Neural progenitor cell (in vitro differentiated cells): ENCODE results near the gene INHBB. TPM values are rescaled to one million over a fixed set of nuclear protein-coding genes. Genes with fewer than 3 reads are reported as not detected.
"Not testable (repeated sequence)": the region's sequence is repeated elsewhere in the genome, so short reads cannot be mapped to it uniquely, and the experiment has no call there.

ENCODE experiments used
- DNase-seq: peaks from one replicate; pipeline ENCODE4 v3.0.0-alpha.2; 2016; ENCODE audit warnings: low spot score
- H2AFZ ChIP-seq: fragments of 200-600 bp; sonication (generic); replicated peaks from 2 replicates; pipeline ENCODE4 v1.6.1; 2016; ENCODE audit warnings: antibody characterized with exemption
- H3F3A ChIP-seq: fragments of 200-600 bp; sonication (generic); 2 replicates; pipeline ENCODE4 v1.6.1; 2016; ENCODE audit warnings: antibody characterized with exemption, low read depth
- H3K27ac ChIP-seq: fragments of 200-600 bp; sonication (generic); 2 replicates; pipeline ENCODE4 v1.5.1; 2016; ENCODE audit warnings: mild to moderate bottlenecking
- H3K27me3 ChIP-seq: fragments of 200-600 bp; sonication (generic); 2 replicates; pipeline ENCODE4 v1.6.1; 2016; ENCODE audit warnings: mild to moderate bottlenecking, moderate library complexity
- H3K36me3 ChIP-seq: fragments of 200-600 bp; sonication (generic); 2 replicates; pipeline ENCODE4 v1.5.1; 2016
- H3K4me1 ChIP-seq: fragments of 200-600 bp; sonication (generic); 2 replicates; pipeline ENCODE4 v1.6.1; 2016; ENCODE audit warnings: mixed run types
- H3K4me2 ChIP-seq: fragments of 200-600 bp; sonication (generic); 2 replicates; pipeline ENCODE4 v1.6.1; 2016
- H3K4me3 ChIP-seq: fragments of 200-600 bp; sonication (generic); 2 replicates; pipeline ENCODE4 v1.5.1; 2016
- H3K79me2 ChIP-seq: fragments of 200-600 bp; sonication (generic); 2 replicates; pipeline ENCODE4 v1.6.1; 2016; ENCODE audit warnings: low read depth
- H3K9ac ChIP-seq: fragments of 200-600 bp; sonication (generic); 2 replicates; pipeline ENCODE4 v1.6.1; 2016
- H3K9me3 ChIP-seq: fragments of 200-600 bp; sonication (generic); 2 replicates; pipeline ENCODE4 v1.5.1; 2016; ENCODE audit warnings: low read depth
- H4K20me1 ChIP-seq: fragments of 200-600 bp; sonication (generic); 2 replicates; pipeline ENCODE4 v1.6.1; 2016; ENCODE audit warnings: low read depth
- H3K27ac Mint-ChIP-seq: 3 replicates; pipeline ENCODE4 v1.8.0; 2021; ENCODE audit warnings: mixed read lengths
- H3K27me3 Mint-ChIP-seq: 2 replicates; pipeline ENCODE4 v1.8.0; 2022; ENCODE audit warnings: low read depth, mild to moderate bottlenecking, inconsistent platforms, moderate library complexity, mixed read lengths; ENCODE audit not compliant: insufficient read depth
- H3K36me3 Mint-ChIP-seq: 3 replicates; pipeline ENCODE4 v1.8.0; 2021; ENCODE audit warnings: mixed read lengths
- H3K4me1 Mint-ChIP-seq: 3 replicates; pipeline ENCODE4 v1.8.0; 2021; ENCODE audit warnings: mixed read lengths
- H3K4me3 Mint-ChIP-seq: 3 replicates; pipeline ENCODE4 v1.8.0; 2021; ENCODE audit warnings: mild to moderate bottlenecking, moderate library complexity, mixed read lengths
- H3K9me3 Mint-ChIP-seq: 3 replicates; pipeline ENCODE4 v1.8.0; 2020; ENCODE audit warnings: mixed read lengths
- EZH2 ChIP-seq: fragments of 200-600 bp; sonication (generic); IDR thresholded peaks from 2 replicates; pipeline ENCODE4 v1.6.1; 2017; ENCODE audit warnings: antibody characterized with exemption, mild to moderate bottlenecking, moderate library complexity
- EZH2phosphoT487 ChIP-seq: fragments of 200-600 bp; sonication (generic); IDR thresholded peaks from 2 replicates; pipeline ENCODE4 v1.6.1; 2017; ENCODE audit warnings: antibody characterized with exemption
- total RNA-seq: library from RNA; depleted of rRNA; stranded (reverse); fragments of >200 nt; gene quantifications from 2 replicates; pipeline ENCODE4 v1.2.3, GENCODE V29; 2015; ENCODE audit warnings: low replicate concordance
- TF ChIP-seq, protein P1 (sequence below): fragments of 200-600 bp; sonication (generic); IDR thresholded peaks from 2 replicates; pipeline ENCODE4 v1.5.1; 2017; ENCODE audit warnings: antibody characterized with exemption, mild to moderate bottlenecking

The INHBB gene
- total RNA-seq, 1 donor from 2014 or later, result not detected

DNA sequence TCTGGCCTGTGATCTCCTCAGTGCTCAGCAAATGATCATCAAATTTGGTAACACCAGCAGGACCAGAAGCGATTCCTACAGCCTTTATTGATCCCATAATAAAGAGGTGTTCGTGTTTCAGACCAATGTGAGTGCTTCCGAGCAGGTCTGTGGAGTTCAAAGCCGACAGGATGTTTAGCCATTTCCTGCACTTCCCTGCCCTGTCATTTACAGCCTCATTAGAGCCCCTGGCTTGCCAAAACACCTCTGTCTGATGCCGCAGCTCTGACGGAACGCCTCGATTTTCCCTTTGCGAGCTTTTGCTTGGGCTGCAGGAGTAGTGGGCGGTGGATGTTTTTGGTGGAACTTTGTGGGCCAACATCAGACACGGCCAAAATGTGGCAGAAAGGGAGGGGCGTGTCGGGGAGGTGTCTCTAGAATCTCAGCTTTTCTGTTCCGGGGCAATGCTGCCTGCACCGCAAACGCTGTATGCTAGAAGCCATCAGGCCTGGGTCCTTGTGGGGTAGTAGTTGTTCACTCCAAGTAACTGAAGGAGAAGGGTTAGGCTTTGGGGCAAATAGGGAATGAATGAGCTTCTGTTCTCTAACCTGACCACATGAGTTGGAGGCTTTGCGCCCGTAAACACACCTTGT lies 26.1 kb upstream of the INHBB start:
- H3K27ac Mint-ChIP-seq, result no peak overlapping the region
- no peak overlapping the region for H2AFZ ChIP-seq
- peaks cover 17% of the 10 kb centered on the region for H3K27me3 Mint-ChIP-seq

DNA sequence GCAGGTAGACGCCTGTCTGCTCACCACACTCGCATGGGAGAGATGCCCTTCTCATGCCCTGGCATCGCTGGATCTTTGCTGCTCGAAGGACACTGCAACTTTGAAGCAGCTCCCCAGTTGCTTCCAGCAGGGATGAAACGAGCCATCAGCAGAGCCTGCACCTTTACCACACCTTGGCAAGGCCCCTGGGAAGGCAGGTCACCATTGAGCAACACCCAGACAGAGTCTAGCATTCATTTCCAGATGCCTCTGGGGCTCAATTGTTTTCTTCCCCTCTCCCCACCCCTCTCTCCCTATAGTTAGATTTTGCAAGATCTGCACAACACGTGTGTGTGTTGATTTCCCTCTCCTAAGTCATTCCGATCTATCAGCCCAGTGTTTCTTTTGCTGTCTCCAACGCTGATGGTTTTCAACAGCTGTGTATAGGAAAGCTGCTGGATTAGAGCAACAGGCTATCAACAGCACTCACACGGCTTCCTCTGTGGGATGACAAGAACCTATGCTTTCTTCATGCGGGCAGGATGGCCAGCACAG lies 25.6 kb upstream of the INHBB start:
- H3K27me3 Mint-ChIP-seq, result peaks cover 17% of the 10 kb centered on the region
- H3K27me3 ChIP-seq, result peaks cover 7% of the 10 kb centered on the region
- H4K20me1 ChIP-seq, result no peaks in the 10 kb centered on the region
- H3K9me3 ChIP-seq, result no peaks in the 10 kb centered on the region
- no peak overlapping the region for H2AFZ ChIP-seq
- no peaks in the 10 kb centered on the region for H3K36me3 Mint-ChIP-seq
- no peak overlapping the region for H3K9ac ChIP-seq
- no peak overlapping the region for H3K4me2 ChIP-seq
- no peaks in the 10 kb centered on the region for H3K9me3 Mint-ChIP-seq
- H3K36me3 ChIP-seq, result no peaks in the 10 kb centered on the region
- no peak overlapping the region for H3K27ac Mint-ChIP-seq
- H3K79me2 ChIP-seq, result no peaks in the 10 kb centered on the region
- DNase-seq, result no peak
- no peak overlapping the region for H3K4me3 Mint-ChIP-seq
- no peaks in the 10 kb centered on the region for H3K4me1 ChIP-seq
- peaks cover 2% of the 10 kb centered on the region for H3K4me1 Mint-ChIP-seq
- no peak overlapping the region for H3K4me3 ChIP-seq
- no peak overlapping the region for H3K27ac ChIP-seq
- H3F3A ChIP-seq, result no peaks in the 10 kb centered on the region
- TF ChIP-seq EZH2phosphoT487 (no peak), EZH2 (no peak)
- TF ChIP-seq, protein P1, sequence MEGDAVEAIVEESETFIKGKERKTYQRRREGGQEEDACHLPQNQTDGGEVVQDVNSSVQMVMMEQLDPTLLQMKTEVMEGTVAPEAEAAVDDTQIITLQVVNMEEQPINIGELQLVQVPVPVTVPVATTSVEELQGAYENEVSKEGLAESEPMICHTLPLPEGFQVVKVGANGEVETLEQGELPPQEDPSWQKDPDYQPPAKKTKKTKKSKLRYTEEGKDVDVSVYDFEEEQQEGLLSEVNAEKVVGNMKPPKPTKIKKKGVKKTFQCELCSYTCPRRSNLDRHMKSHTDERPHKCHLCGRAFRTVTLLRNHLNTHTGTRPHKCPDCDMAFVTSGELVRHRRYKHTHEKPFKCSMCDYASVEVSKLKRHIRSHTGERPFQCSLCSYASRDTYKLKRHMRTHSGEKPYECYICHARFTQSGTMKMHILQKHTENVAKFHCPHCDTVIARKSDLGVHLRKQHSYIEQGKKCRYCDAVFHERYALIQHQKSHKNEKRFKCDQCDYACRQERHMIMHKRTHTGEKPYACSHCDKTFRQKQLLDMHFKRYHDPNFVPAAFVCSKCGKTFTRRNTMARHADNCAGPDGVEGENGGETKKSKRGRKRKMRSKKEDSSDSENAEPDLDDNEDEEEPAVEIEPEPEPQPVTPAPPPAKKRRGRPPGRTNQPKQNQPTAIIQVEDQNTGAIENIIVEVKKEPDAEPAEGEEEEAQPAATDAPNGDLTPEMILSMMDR, result no peak

More for the DNA sequence above, 26.1 kb upstream of the INHBB start:
- TF ChIP-seq EZH2, result no peak
- TF ChIP-seq EZH2phosphoT487, result no peak
- TF ChIP-seq, protein P1, result no peak
- Mint-ChIP-seq H3K9me3 (no peaks in the 10 kb centered on the region), H3K4me3 (no peak overlapping the region), H3K36me3 (no peaks in the 10 kb centered on the region), H3K4me1 (peaks cover 7% of the 10 kb centered on the region)
- Histone ChIP-seq H3K27me3 (peaks cover 12% of the 10 kb centered on the region), H3K36me3 (no peaks in the 10 kb centered on the region), H3K27ac (no peak overlapping the region), H3K4me3 (no peak overlapping the region), H3K79me2 (no peaks in the 10 kb centered on the region), H3K4me1 (no peaks in the 10 kb centered on the region), H3K9ac (no peak overlapping the region), H3K4me2 (no peak overlapping the region), H3K9me3 (no peaks in the 10 kb centered on the region), H4K20me1 (no peaks in the 10 kb centered on the region), H3F3A (no peaks in the 10 kb centered on the region)
- DNase-seq, result no peak

DNA sequence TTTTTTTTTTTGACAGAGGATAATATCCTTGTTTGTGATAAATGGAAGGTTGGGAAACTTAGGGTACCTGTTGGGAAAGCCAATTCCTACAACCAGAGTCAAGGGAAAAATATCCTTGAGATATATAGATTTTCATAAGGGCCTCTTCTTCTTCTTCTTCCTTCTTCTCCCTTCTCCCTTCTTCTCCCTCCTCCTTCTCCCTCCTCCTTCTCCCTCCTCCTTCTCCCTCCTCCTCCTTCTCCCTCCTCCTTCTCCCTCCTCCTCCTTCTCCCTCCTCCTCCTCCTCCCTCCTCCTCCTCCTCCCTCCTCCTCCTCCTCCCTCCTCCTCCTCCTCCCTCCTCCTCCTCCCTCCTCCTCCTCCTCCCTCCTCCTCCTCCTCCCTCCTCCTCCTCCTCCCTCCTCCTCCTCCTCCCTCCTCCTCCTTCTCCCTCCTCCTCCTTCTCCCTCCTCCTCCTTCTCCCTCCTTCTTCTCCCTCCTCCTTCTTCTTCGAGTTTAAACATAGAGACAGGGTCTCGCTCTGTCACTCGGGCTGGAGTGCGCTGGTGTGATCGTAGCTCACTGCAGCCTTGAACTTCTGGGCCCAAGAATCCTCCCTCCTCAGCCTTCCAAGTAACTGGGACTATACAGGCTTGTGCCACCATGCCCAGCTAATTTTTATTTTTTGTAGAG lies 24.9 kb upstream of the INHBB start:
- H3F3A ChIP-seq, H3K9ac ChIP-seq, H3K36me3 ChIP-seq, H3K4me3 Mint-ChIP-seq, H2AFZ ChIP-seq, H4K20me1 ChIP-seq, H3K4me1 Mint-ChIP-seq, H3K9me3 ChIP-seq, DNase-seq, H3K4me2 ChIP-seq, H3K79me2 ChIP-seq, H3K27ac ChIP-seq, H3K9me3 Mint-ChIP-seq, H3K4me3 ChIP-seq, H3K36me3 Mint-ChIP-seq, H3K27me3 ChIP-seq, H3K4me1 ChIP-seq: not testable (repeated sequence)
- H3K27me3 Mint-ChIP-seq, result peaks cover 17% of the 10 kb centered on the region
- peak overlapping the region; percentile 66 for H3K27ac Mint-ChIP-seq

DNA sequence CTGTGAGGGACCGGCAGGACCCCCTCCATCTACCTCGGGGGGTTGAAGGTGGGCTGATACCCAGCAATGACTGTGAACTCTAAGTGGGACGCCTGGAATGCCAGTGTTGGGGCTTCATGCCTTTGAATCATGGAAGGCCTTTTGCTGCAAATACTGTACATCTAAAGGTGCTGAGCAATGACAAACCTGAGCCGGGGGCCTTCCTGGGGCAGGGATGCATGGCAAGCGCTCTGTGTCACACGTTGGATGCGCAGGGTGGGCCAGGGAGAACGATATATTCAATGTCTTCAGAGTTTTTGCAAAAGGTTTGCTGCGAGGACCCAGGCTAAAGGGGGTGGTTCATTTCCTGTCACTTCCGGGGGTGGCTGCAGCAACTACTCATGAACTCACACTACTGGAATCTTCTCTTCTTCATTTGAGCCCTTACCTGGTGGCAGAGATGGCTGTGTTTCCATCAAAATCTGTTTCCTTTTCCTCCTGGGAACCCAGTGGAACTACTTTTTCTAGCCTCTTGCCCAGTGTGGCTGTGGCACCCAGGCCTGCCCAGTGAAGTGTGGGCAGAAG lies 24.1 kb upstream of the INHBB start:
- no peaks in the 10 kb centered on the region for H3K4me1 ChIP-seq
- H3F3A ChIP-seq, result no peaks in the 10 kb centered on the region
- no peak overlapping the region for H3K4me3 ChIP-seq
- H3K27me3 Mint-ChIP-seq, result peaks cover 17% of the 10 kb centered on the region
- no peaks in the 10 kb centered on the region for H3K9me3 ChIP-seq
- no peaks in the 10 kb centered on the region for H3K36me3 ChIP-seq
- H3K27ac ChIP-seq, result no peak overlapping the region
- H3K9ac ChIP-seq, result no peak overlapping the region
- H3K4me1 Mint-ChIP-seq, result no peaks in the 10 kb centered on the region
- no peak overlapping the region for H3K4me2 ChIP-seq
- H2AFZ ChIP-seq, result no peak overlapping the region
- H3K79me2 ChIP-seq, result no peaks in the 10 kb centered on the region
- no peaks in the 10 kb centered on the region for H3K9me3 Mint-ChIP-seq
- no peak for TF ChIP-seq EZH2
- TF ChIP-seq EZH2phosphoT487, result no peak
- TF ChIP-seq, protein P1, result no peak
- no peak for DNase-seq
- no peaks in the 10 kb centered on the region for H3K27me3 ChIP-seq
- no peak overlapping the region for H3K4me3 Mint-ChIP-seq
- H4K20me1 ChIP-seq, result no peaks in the 10 kb centered on the region
- H3K36me3 Mint-ChIP-seq, result no peaks in the 10 kb centered on the region
- no peak overlapping the region for H3K27ac Mint-ChIP-seq
